ENCODE data around the gene STRIP2. TPM values are rescaled to one million over a fixed set of nuclear protein-coding genes. Genes with fewer than 3 reads are reported as not detected.
A peak's percentile ranks its signal among the peaks of the same experiment; 100 is the strongest.

The STRIP2 gene
- total and polyA plus RNA-seq, 9 of the 15 experiments (the other 6 are each of a cell fraction or from before 2014, with no cell fraction given) = 10.1 to 81.8 (median 42.3) TPM

- Histone ChIP-seq H4K20me1 (replicated peaks; ENCODE audit: control insufficient read depth, insufficient read depth, low read length) (0 out of 2 replicates have a peak, but pooled peaks cover 5% of the 10 kb centered on the region), H3K4me2 (ENCODE audit: insufficient read depth, low read length) (peak overlapping the region; percentile 62; the same call in 1 of the 2 replicates), H3K9me3 (replicated peaks; ENCODE audit: control insufficient read depth, insufficient read depth, low read depth, low read length) (no peaks in the 10 kb centered on the region), H3K36me3 (ENCODE audit: control insufficient read depth, insufficient read depth, low read length) (no peaks in the 10 kb centered on the region), H3K27ac (ENCODE audit: extremely low read depth, low read depth, low read length) (no peak overlapping the region), H3K9ac (ENCODE audit: insufficient read depth in 1 of 2, low read depth in 2 of 2, low read length in 2 of 2) (peak overlapping the region in 1 of 2 experiments; percentile 86; a peak in 2 of 4 replicates), H2AFZ (ENCODE audit: low read depth, low read length) (peak overlapping the region; percentile 73), H3K4me3 (peak overlapping the region; percentile 41), H3K27me3 (ENCODE audit: control insufficient read depth in 2 of 2, insufficient read depth in 2 of 2, low read length in 2 of 2) (peaks cover 8 to 19% of the 10 kb centered on the region in 2 experiments; a peak in 4 of 5 replicates), H3K79me2 (ENCODE audit: control insufficient read depth, insufficient read depth, low read length) (no peaks in the 10 kb centered on the region), H3K9me1 (ENCODE audit: control insufficient read depth, insufficient read depth, low read length) (no peaks in the 10 kb centered on the region), H3K4me1 (replicated peaks in 1 of 2; ENCODE audit: control insufficient read depth in 2 of 2, insufficient read depth in 2 of 2, low read length in 2 of 2) (peaks cover 0 to 14% of the 10 kb centered on the region in 2 experiments; a peak in 4 of 5 replicates)
- in situ Hi-C loops (cut with MboI) (no loop called here), intact Hi-C loops (cut with micrococcal nuclease) (no loop called here)
- DNase-seq (ENCODE audit: extremely low read depth in 1 of 4, low spot score in 3 of 4) (no peak), ATAC-seq (no peak), FAIRE-seq (no peak)
- no TSS peak for BruUV-seq (replicated peaks)
- ChIA-PET CTCF (ENCODE audit: low intra/inter-chr PET ratio) (no interaction called here), POLR2A (interaction anchor here (1.3 to 1.5 kb wide), 2 partner anchors 29 to 54 kb away, joined by 3 to 5 read pairs; no protein-coding TSS in a partner anchor)
- 62% methylated on average over 54 of the region's 58 CpGs for WGBS (ENCODE audit: insufficient coverage, low coverage, missing lambda C conversion rate)
- TF ChIP-seq FIP1L1 (IDR thresholded peaks at IDR 0.05; ENCODE audit: low read depth, low read length, poor library complexity, severe bottlenecking) (peak; percentile 56), CREB1 (IDR thresholded peaks at IDR 0.05) (no peak), CREB1 (CRISPR knock-in tag; IDR thresholded peaks at IDR 0.05) (no peak), ELF1 (tag; IDR thresholded peaks at IDR 0.05) (no peak), HMGXB4 (CRISPR knock-in tag; IDR thresholded peaks at IDR 0.05) (no peak), HMG20A (CRISPR knock-in tag; conservative IDR thresholded peaks at IDR 0.05) (no peak), NFE2L1 (tag; IDR thresholded peaks at IDR 0.05; ENCODE audit: borderline replicate concordance, low read depth) (no peak), SIN3A (IDR thresholded peaks at IDR 0.05; ENCODE audit: borderline replicate concordance in 2 of 2, control insufficient read depth in 1 of 2, low read depth in 2 of 2, low read length in 2 of 2) (0 out of 4 replicates have a peak, but pooled peaks of 1 of the 2 experiments have one; percentile 15), MYNN (IDR thresholded peaks at IDR 0.05) (no peak), MYNN (CRISPR knock-in tag; IDR thresholded peaks at IDR 0.05) (no peak), MCM2 (IDR thresholded peaks at IDR 0.05; ENCODE audit: low read depth) (no peak), BCOR (IDR thresholded peaks at IDR 0.05) (no peak), ZC3H8 (IDR thresholded peaks at IDR 0.05) (no peak), ERF (CRISPR knock-in tag; IDR thresholded peaks at IDR 0.05) (no peak), HNRNPL (IDR thresholded peaks at IDR 0.05; ENCODE audit: low read depth, low read length) (peak; percentile 60; the same call in 1 of the 2 replicates), TFAP4 (CRISPR knock-in tag; IDR thresholded peaks at IDR 0.05; ENCODE audit: borderline replicate concordance) (peak; percentile 31; the same call in 1 of the 2 replicates), STAG1 (CRISPR knock-in tag; IDR thresholded peaks at IDR 0.05; ENCODE audit: borderline replicate concordance) (0 out of 2 replicates have a peak, but pooled peaks have one; percentile 18), TFE3 (CRISPR knock-in tag; IDR thresholded peaks at IDR 0.05) (no peak)
These were observed 68.8 kb downstream of the STRIP2 start for GRCh38 chr7:129502708-129503685.

All from K562 (cell line).